SK-N-SH treated with all-trans-retinoic acid at 6 μM for 48 hours (cell line): ENCODE data around the gene C1orf159.

Source experiments
- CREB5 ChIP-seq: fragments of 250-450 bp; sonication (Bioruptor Pico); IDR thresholded peaks from 2 replicates; pipeline ENCODE4 v1.5.1; 2020; ENCODE audit warnings: low read depth, mild to moderate bottlenecking, moderate library complexity
- RARB ChIP-seq: fragments of 250-450 bp; sonication (Bioruptor Pico); IDR thresholded peaks from 2 replicates; pipeline ENCODE4 v1.8.0; 2021; ENCODE audit warnings: mild to moderate bottlenecking, moderate library complexity
- ZC3H10 ChIP-seq: fragments of 250-450 bp; sonication (Bioruptor Pico); IDR thresholded peaks from 2 replicates; pipeline ENCODE4 v1.5.1; 2021; ENCODE audit warnings: mild to moderate bottlenecking, moderate library complexity
- ZNF8 ChIP-seq: fragments of 450-650 bp; formaldehyde crosslinking; IDR thresholded peaks from 2 replicates; pipeline ENCODE4 v1.5.0; 2020; ENCODE audit warnings: mild to moderate bottlenecking, moderate library complexity
- TF ChIP-seq, protein P1 (sequence below): fragments of 250-450 bp; sonication (Bioruptor Pico); IDR thresholded peaks from 2 replicates; pipeline ENCODE4 v1.8.0; 2020; ENCODE audit warnings: mild to moderate bottlenecking, moderate library complexity, borderline replicate concordance

DNA sequence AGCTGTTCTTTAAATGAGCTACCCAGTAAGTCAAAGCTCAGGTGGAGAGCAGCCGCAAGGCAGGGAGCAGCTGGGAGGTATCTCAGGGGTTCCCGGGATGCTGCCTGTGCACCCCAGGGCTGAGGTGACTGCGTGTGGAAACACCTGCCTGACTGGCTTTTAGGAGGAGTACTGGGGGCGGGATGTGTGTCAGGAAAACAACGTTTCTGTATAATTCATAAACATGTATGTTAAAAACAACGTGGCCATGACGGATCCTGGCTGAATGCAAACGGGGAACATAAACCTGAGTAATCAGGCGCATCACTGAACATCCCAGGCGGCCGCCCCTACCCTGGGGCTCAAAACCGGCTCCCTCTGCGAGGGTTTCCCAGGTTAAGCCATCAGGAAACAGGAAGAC, 1.5 kb downstream of the C1orf159 start:
- TF ChIP-seq ZC3H10 (CRISPR knock-in tag) (no peak), ZNF8 (CRISPR knock-in tag) (no peak), CREB5 (CRISPR knock-in tag) (no peak), RARB (CRISPR knock-in tag) (no peak)
- TF ChIP-seq, protein P1, sequence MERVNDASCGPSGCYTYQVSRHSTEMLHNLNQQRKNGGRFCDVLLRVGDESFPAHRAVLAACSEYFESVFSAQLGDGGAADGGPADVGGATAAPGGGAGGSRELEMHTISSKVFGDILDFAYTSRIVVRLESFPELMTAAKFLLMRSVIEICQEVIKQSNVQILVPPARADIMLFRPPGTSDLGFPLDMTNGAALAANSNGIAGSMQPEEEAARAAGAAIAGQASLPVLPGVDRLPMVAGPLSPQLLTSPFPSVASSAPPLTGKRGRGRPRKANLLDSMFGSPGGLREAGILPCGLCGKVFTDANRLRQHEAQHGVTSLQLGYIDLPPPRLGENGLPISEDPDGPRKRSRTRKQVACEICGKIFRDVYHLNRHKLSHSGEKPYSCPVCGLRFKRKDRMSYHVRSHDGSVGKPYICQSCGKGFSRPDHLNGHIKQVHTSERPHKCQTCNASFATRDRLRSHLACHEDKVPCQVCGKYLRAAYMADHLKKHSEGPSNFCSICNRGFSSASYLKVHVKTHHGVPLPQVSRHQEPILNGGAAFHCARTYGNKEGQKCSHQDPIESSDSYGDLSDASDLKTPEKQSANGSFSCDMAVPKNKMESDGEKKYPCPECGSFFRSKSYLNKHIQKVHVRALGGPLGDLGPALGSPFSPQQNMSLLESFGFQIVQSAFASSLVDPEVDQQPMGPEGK: no peak
